ENCODE results near the gene PVALEF. TPM values are rescaled to one million over a fixed set of nuclear protein-coding genes. Genes with fewer than 3 reads are reported as not detected.

PVALEF gene
- total RNA-seq, 1 experiment from 2014 or later, result not detected

- H3K4me2 ChIP-seq (ENCODE audit: insufficient read depth, insufficient read length, low read length), result no peak overlapping the region
- Mint-ChIP-seq H3K27me3 (ENCODE audit: low read depth) (peaks cover 14% of the 10 kb centered on the region), H3K36me3 (ENCODE audit: insufficient read depth in 1 of 3, low read depth in 3 of 3) (no peaks in the 10 kb centered on the region), H3K27ac (no peak overlapping the region), H3K4me3 (no peak overlapping the region), H3K9me3 (no peaks in the 10 kb centered on the region), H3K4me1 (no peaks in the 10 kb centered on the region)
- no peaks in the 10 kb centered on the region for H3K27me3 ChIP-seq (ENCODE audit: insufficient read depth, low read length)
- H2BK12ac ChIP-seq (ENCODE audit: insufficient read length, low read depth, low read length), result no peak overlapping the region
- no peaks in the 10 kb centered on the region for H3K79me2 ChIP-seq (ENCODE audit: insufficient read depth, low read length)
- no peak overlapping the region for H3K18ac ChIP-seq (ENCODE audit: insufficient read length, low read depth, low read length)
- no peak overlapping the region for H2BK5ac ChIP-seq (ENCODE audit: insufficient read length, low read length)
- no peaks in the 10 kb centered on the region for H3K9me3 ChIP-seq (ENCODE audit: control insufficient read depth, low read depth, low read length)
- no peak overlapping the region for H4K5ac ChIP-seq (ENCODE audit: insufficient read length, low read depth, low read length)
- no peak overlapping the region for H3K14ac ChIP-seq (ENCODE audit: insufficient read depth, low read length)
- no peak overlapping the region for H2AK5ac ChIP-seq (ENCODE audit: insufficient read length, low read length)
- H2BK20ac ChIP-seq (ENCODE audit: low read depth, low read length, poor library complexity, severe bottlenecking), result no peak overlapping the region
- no peak overlapping the region for H2AFZ ChIP-seq (ENCODE audit: low read length)
- no peak overlapping the region for H2BK15ac ChIP-seq (ENCODE audit: low read depth, low read length)
- no peak overlapping the region for H3K23ac ChIP-seq (ENCODE audit: insufficient read length, low read depth, low read length)
- H4K91ac ChIP-seq (ENCODE audit: insufficient read length, low read depth, low read length), result no peak overlapping the region
- DNase-seq, result no peak
- no peak overlapping the region for H2BK120ac ChIP-seq (ENCODE audit: low read depth, low read length, poor library complexity, severe bottlenecking)
- no peak overlapping the region for H3T11ph ChIP-seq (ENCODE audit: low read length)
- H3K9ac ChIP-seq (ENCODE audit: extremely low read depth, insufficient read length, low read length), result no peak overlapping the region
- TF ChIP-seq CTCF (conservative IDR thresholded peaks at IDR 0.05), result no peak
- H3K79me1 ChIP-seq (ENCODE audit: insufficient read depth, low read depth, low read length, poor library complexity, severe bottlenecking), result no peaks in the 10 kb centered on the region
- no peak overlapping the region for H3K27ac ChIP-seq (ENCODE audit: insufficient read length, low read depth, low read length)
- peaks cover 4% of the 10 kb centered on the region for H4K20me1 ChIP-seq (ENCODE audit: control insufficient read depth, insufficient read depth, insufficient read length)
- peaks cover 3% of the 10 kb centered on the region for H3K23me2 ChIP-seq (ENCODE audit: insufficient read length, low read depth, low read length, poor library complexity, severe bottlenecking)
- no peak overlapping the region for H4K8ac ChIP-seq (replicated peaks; ENCODE audit: insufficient read length, low read depth, low read length)
- H3K4me1 ChIP-seq (ENCODE audit: insufficient read depth, low read length), result no peaks in the 10 kb centered on the region
- no peak overlapping the region for H3K4ac ChIP-seq (ENCODE audit: low read depth, low read length)
- WGBS (ENCODE audit: extremely low coverage, insufficient read length, low lambda C conversion rate), result no CpG with 5 or more reads among the region's 19 CpGs
- H3K56ac ChIP-seq (ENCODE audit: insufficient read length, low read depth, low read length), result no peak overlapping the region
Measured at GRCh38 chr17:81163051-81163695, 2.1 kb upstream of the PVALEF start.

Measured in H9 (cell line).